PC-3 (cell line): Measurements from ENCODE around the gene ALG12. TPM values are rescaled to one million over a fixed set of nuclear protein-coding genes. Genes with fewer than 3 reads are reported as not detected.

Source experiments
- ATAC-seq: fragments of 200-7000 bp; cut with Tn5 transposase; 2 replicates; pipeline ENCODE4 v1.9.1; 2020; ENCODE audit warnings: mild to moderate bottlenecking, moderate library complexity
- BruUV-seq: library from RNA; stranded (reverse); fragments of 400-500 nt; replicated peaks from 2 replicates; lab custom pipeline; 2021; lab: Mats Ljungman, UMichigan
- CTCF ChIA-PET: fragments of 300-600 bp; sonication (Branson Sonifier 250); formaldehyde crosslinking; loops from one replicate; lab custom pipeline; 2022; ENCODE audit warnings: antibody characterized with exemption; lab: Charles Lee
- POLR2A ChIA-PET: fragments of 300-600 bp; sonication (Branson Sonifier 250); formaldehyde crosslinking; loops from one replicate; lab custom pipeline; 2022; ENCODE audit warnings: antibody characterized with exemption; ENCODE audit not compliant: unreplicated experiment; lab: Charles Lee
- DNase-seq: peaks from one replicate; pipeline ENCODE4 v3.0.0-alpha.2; 2015
- H2AFZ ChIP-seq: fragments of 300-600 bp; sonication (generic); 2 replicates; pipeline ENCODE4 v1.6.0; 2016; ENCODE audit warnings: antibody characterized with exemption, low read length
- H3F3A ChIP-seq: fragments of 300-600 bp; sonication (generic); one replicate; pipeline ENCODE4 v1.6.0; 2017; ENCODE audit warnings: antibody characterized with exemption, low read length, control low read depth, mild to moderate bottlenecking; ENCODE audit not compliant: unreplicated experiment
- H3K27ac ChIP-seq: fragments of 300-600 bp; sonication (generic); 2 replicates; pipeline ENCODE4 v1.5.1; 2016; ENCODE audit warnings: mild to moderate bottlenecking, low read length
- H3K27me3 ChIP-seq: fragments of 300-600 bp; sonication (generic); 2 replicates; pipeline ENCODE4 v1.6.1; 2016; ENCODE audit warnings: low read length, mixed read lengths
- H3K36me3 ChIP-seq: fragments of 300-600 bp; sonication (generic); 2 replicates; pipeline ENCODE4 v1.6.1; 2016; ENCODE audit warnings: low read depth, mixed run types, low read length, mixed read lengths
- H3K4me1 ChIP-seq: fragments of 300-600 bp; sonication (generic); 2 replicates; pipeline ENCODE4 v1.5.1; 2016; ENCODE audit warnings: low read length; ENCODE audit not compliant: insufficient read depth
- H3K4me2 ChIP-seq: fragments of 300-600 bp; sonication (generic); 2 replicates; pipeline ENCODE4 v1.6.0; 2016; ENCODE audit warnings: low read length
- H3K4me3 ChIP-seq: fragments of 300-600 bp; sonication (generic); 2 replicates; pipeline ENCODE4 v1.5.1; 2016; ENCODE audit warnings: mild to moderate bottlenecking, low read length, mixed read lengths
- H3K79me2 ChIP-seq: fragments of 300-600 bp; sonication (generic); 2 replicates; pipeline ENCODE4 v1.6.1; 2017; ENCODE audit warnings: low read length, mixed read lengths
- H3K9ac ChIP-seq: fragments of 300-600 bp; sonication (generic); 2 replicates; pipeline ENCODE4 v1.6.0; 2016; ENCODE audit warnings: mild to moderate bottlenecking, low read length
- H3K9me2 ChIP-seq: fragments of 300-600 bp; sonication (generic); replicated peaks from 2 replicates; pipeline ENCODE4 v1.6.1; 2016; ENCODE audit warnings: mixed run types, low read length, mixed read lengths
- H3K9me3 ChIP-seq: fragments of 300-600 bp; sonication (generic); 2 replicates; pipeline ENCODE4 v1.6.1; 2016; ENCODE audit warnings: low read length, mixed read lengths
- H4K20me1 ChIP-seq: fragments of 300-600 bp; sonication (generic); 2 replicates; pipeline ENCODE4 v1.6.1; 2016; ENCODE audit warnings: low read length, mixed read lengths
- CTCF ChIP-seq: fragments of 300-600 bp; sonication (generic); conservative IDR thresholded peaks from 2 replicates; pipeline ENCODE4 v1.5.1; 2017; ENCODE audit warnings: antibody characterized with exemption, low read depth, mild to moderate bottlenecking, low read length
- EZH2 ChIP-seq: fragments of 300-600 bp; sonication (generic); IDR thresholded peaks from one replicate; pipeline ENCODE4 v1.6.1; 2017; ENCODE audit warnings: antibody characterized with exemption, mild to moderate bottlenecking, low read length; ENCODE audit not compliant: unreplicated experiment
- EZH2phosphoT487 ChIP-seq: fragments of 300-600 bp; sonication (generic); IDR thresholded peaks from 2 replicates; pipeline ENCODE4 v1.6.1; 2018; ENCODE audit warnings: mild to moderate bottlenecking, antibody characterized with exemption, low read length, borderline replicate concordance
- intact Hi-C: fragments of 100-400 bp; cut with micrococcal nuclease; formaldehyde crosslinking; loops from 2 replicates; pipeline ENCODE4 v1.9.0; 2023
- total RNA-seq: library from RNA; depleted of rRNA; stranded (reverse); fragments of >200 nt; gene quantifications from 2 replicates; pipeline ENCODE4 v1.2.3, GENCODE V29; 2014

ALG12 gene
- total RNA-seq, 1 experiment from 2014 or later = 12.1 TPM

- Histone ChIP-seq H3K9ac (no peak overlapping the region), H3K27me3 (no peaks in the 10 kb centered on the region), H4K20me1 (peaks cover 25% of the 10 kb centered on the region), H3K9me2 (no peaks in the 10 kb centered on the region), H3K9me3 (no peaks in the 10 kb centered on the region), H3K27ac (no peak overlapping the region), H3K36me3 (peaks cover 19% of the 10 kb centered on the region), H3K4me3 (no peak overlapping the region), H2AFZ (no peak overlapping the region), H3K4me1 (peaks cover 21% of the 10 kb centered on the region), H3F3A (no peaks in the 10 kb centered on the region), H3K79me2 (peaks cover 34% of the 10 kb centered on the region), H3K4me2 (no peak overlapping the region)
- no TSS peak for BruUV-seq
- TF ChIP-seq EZH2phosphoT487 (no peak), CTCF (no peak), EZH2 (no peak)
- ChIA-PET CTCF (no interaction called here), POLR2A (no interaction called here)
- DNase-seq (no peak), ATAC-seq (no peak)
- intact Hi-C loops = no loop called here
Observed at GRCh38 chr22:49965091-49966040, 47.1 kb upstream of the ALG12 start.

- Histone ChIP-seq H3K27ac (no peak overlapping the region), H3K4me1 (peaks cover 18% of the 10 kb centered on the region), H3K79me2 (peaks cover 34% of the 10 kb centered on the region), H3K4me2 (no peak overlapping the region), H2AFZ (no peak overlapping the region), H3K4me3 (no peak overlapping the region), H3K9ac (no peak overlapping the region), H3K9me3 (no peaks in the 10 kb centered on the region), H3K9me2 (no peaks in the 10 kb centered on the region), H3K36me3 (peaks cover 19% of the 10 kb centered on the region), H3F3A (no peaks in the 10 kb centered on the region), H3K27me3 (no peaks in the 10 kb centered on the region), H4K20me1 (peaks cover 25% of the 10 kb centered on the region)
- no peak for TF ChIP-seq CTCF
- TF ChIP-seq EZH2phosphoT487 = no peak
- TF ChIP-seq EZH2 = no peak
- no TSS peak for BruUV-seq
- ATAC-seq = no peak
- no peak for DNase-seq
- ChIA-PET CTCF (no interaction called here), POLR2A (no interaction called here)
- intact Hi-C loops = no loop called here
Observed at GRCh38 chr22:49964136-49965090, 46.2 kb upstream of the ALG12 start.
